ENCODE data around the gene BBS1. TPM values are rescaled to one million over a fixed set of nuclear protein-coding genes. Genes with fewer than 3 reads are reported as not detected.

Gene BBS1
- total and polyA plus RNA-seq, 2 donors (not counting 3 experiments of a cell fraction or from before 2014, with no cell fraction given) = 29.2 to 32.9 TPM

DNA sequence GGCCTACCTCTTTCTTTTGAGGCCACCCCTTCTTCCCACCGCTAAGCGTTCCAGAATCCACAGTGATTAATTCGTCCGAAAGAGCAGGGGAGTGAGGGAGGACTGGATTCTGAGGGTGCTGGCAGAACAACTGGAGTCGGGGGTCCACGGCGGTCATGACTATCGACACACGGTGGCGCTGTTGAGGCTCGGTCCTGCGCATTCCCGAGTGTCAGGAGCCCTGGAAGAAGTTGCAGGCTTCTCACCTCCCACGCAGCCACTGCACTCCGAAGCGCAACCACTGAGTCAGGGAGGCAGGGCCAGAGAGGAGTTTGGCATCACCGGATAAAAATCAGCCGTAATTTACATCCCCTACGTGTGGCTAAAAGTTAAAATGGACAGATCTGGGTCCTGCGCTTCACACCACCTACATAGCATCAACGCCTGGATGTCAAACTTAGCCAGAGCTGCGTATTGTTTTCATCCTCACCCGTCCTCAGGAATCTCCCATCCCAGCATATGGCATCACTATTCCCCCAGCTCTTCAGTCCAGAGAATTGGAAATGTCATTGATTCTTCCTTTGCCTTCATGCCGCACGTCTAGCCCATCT is 68.7 kb downstream of the BBS1 start:
- intact Hi-C loops (cut with micrococcal nuclease) = loop anchor here (1.0 to 2.0 kb wide), 3 partner anchors 99 to 304 kb away; no protein-coding TSS in a partner anchor
- Histone ChIP-seq H2AFZ (ENCODE audit: low read depth, low read length) (no peak overlapping the region), H3K4me1 (ENCODE audit: control insufficient read depth, extremely low read depth, insufficient read depth, low read length) (no peaks in the 10 kb centered on the region), H3K9me3 (replicated peaks; ENCODE audit: control insufficient read depth, insufficient read depth, low read length) (no peaks in the 10 kb centered on the region), H3K27ac (ENCODE audit: insufficient read depth, low read depth, low read length) (no peak overlapping the region), H3K4me2 (ENCODE audit: insufficient read depth, low read length) (no peak overlapping the region), H3K79me2 (ENCODE audit: control insufficient read depth, insufficient read depth, low read length) (no peaks in the 10 kb centered on the region), H3K4me3 (replicated peaks in 1 of 3; ENCODE audit: insufficient read depth in 1 of 3, low read depth in 1 of 3, low read length in 3 of 3) (no peak overlapping the region), H3K9ac (replicated peaks; ENCODE audit: extremely low read depth, insufficient read depth, low read length) (no peak overlapping the region), H3K36me3 (ENCODE audit: control insufficient read depth in 2 of 2, extremely low read depth in 1 of 2, insufficient read depth in 2 of 2, low read length in 2 of 2) (no peaks in the 10 kb centered on the region), H4K20me1 (replicated peaks; ENCODE audit: control insufficient read depth, extremely low read depth, insufficient read depth, low read length) (no peaks in the 10 kb centered on the region), H3K9me1 (replicated peaks; ENCODE audit: control insufficient read depth, extremely low read depth, insufficient read depth, low read length) (no peaks in the 10 kb centered on the region), H3K27me3 (ENCODE audit: control insufficient read depth in 2 of 2, insufficient read depth in 2 of 2, low read length in 2 of 2) (peaks cover 0 to 2% of the 10 kb centered on the region in 2 experiments)
- DNase-seq (ENCODE audit: low read depth, low spot score) = peak; percentile 69
- TF ChIP-seq CTCF (IDR thresholded peaks at IDR 0.05; ENCODE audit: extremely low read depth in 1 of 2, insufficient read depth in 1 of 2, low read depth in 1 of 2, low read length in 2 of 2) = peak; percentile 76 to 88
- no peak for TF ChIP-seq EZH2 (IDR thresholded peaks at IDR 0.05; ENCODE audit: borderline replicate concordance, low read depth, low read length, severe bottlenecking)
- no peak for TF ChIP-seq MAX (IDR thresholded peaks at IDR 0.05; ENCODE audit: insufficient read depth, insufficient read length)
- BruUV-seq (replicated peaks) = no TSS peak
- peak; percentile 77 for FAIRE-seq
- POLR2A ChIA-PET = interaction anchor here (1.2 kb wide), 1 partner anchor 99 kb away, joined by 5 read pairs; no protein-coding TSS in a partner anchor
- dilution Hi-C loops (cut with MboI; ENCODE audit: extremely low pct_ligation_motif_present, low sequenced_read_pairs) = no loop called here
- CTCF ChIA-PET = interaction anchor here (0.8 to 5.8 kb wide), 10 partner anchors 10 to 255 kb away, joined by 3 to 143 read pairs (median 6); partner anchors contain the start of genes CCDC87, CCS, CTSF and RBM4

- no peak overlapping the region for H3K27ac ChIP-seq (ENCODE audit: insufficient read depth, low read depth, low read length)
- H3K79me2 ChIP-seq (ENCODE audit: control insufficient read depth, insufficient read depth, low read length) = no peaks in the 10 kb centered on the region
- H3K9me3 ChIP-seq (replicated peaks; ENCODE audit: control insufficient read depth, insufficient read depth, low read length) = no peaks in the 10 kb centered on the region
- TF ChIP-seq GATA2 (IDR thresholded peaks at IDR 0.05; ENCODE audit: insufficient read depth, insufficient read length, low read depth, low read length) (no peak), JUN (IDR thresholded peaks at IDR 0.05; ENCODE audit: borderline replicate concordance, insufficient read depth, insufficient read length, low read depth) (no peak), POLR2A (IDR thresholded peaks at IDR 0.05; ENCODE audit: low read depth, low read length) (no peak), MAX (IDR thresholded peaks at IDR 0.05; ENCODE audit: insufficient read depth, insufficient read length) (no peak), EZH2 (IDR thresholded peaks at IDR 0.05; ENCODE audit: borderline replicate concordance, low read depth, low read length, severe bottlenecking) (no peak), POLR2AphosphoS5 (IDR thresholded peaks at IDR 0.05; ENCODE audit: insufficient read depth, low read depth, low read length) (no peak), CTCF (IDR thresholded peaks at IDR 0.05; ENCODE audit: extremely low read depth in 1 of 2, insufficient read depth in 1 of 2, low read depth in 1 of 2, low read length in 2 of 2) (no peak), MYC (IDR thresholded peaks at IDR 0.05; ENCODE audit: low read depth, low read length) (no peak), FOS (IDR thresholded peaks at IDR 0.05; ENCODE audit: borderline replicate concordance, insufficient read depth, low read length) (no peak)
- dilution Hi-C loops (cut with MboI; ENCODE audit: extremely low pct_ligation_motif_present, low sequenced_read_pairs) (no loop called here), intact Hi-C loops (cut with micrococcal nuclease) (no loop called here)
- FAIRE-seq (no peak), DNase-seq (ENCODE audit: low read depth, low spot score) (no peak)
- peaks cover 0 to 2% of the 10 kb centered on the region in 2 experiments for H3K27me3 ChIP-seq (ENCODE audit: control insufficient read depth in 2 of 2, insufficient read depth in 2 of 2, low read length in 2 of 2)
- H4K20me1 ChIP-seq (replicated peaks; ENCODE audit: control insufficient read depth, extremely low read depth, insufficient read depth, low read length) = no peaks in the 10 kb centered on the region
- H3K9ac ChIP-seq (replicated peaks; ENCODE audit: extremely low read depth, insufficient read depth, low read length) = no peak overlapping the region
- H3K36me3 ChIP-seq (ENCODE audit: control insufficient read depth in 2 of 2, extremely low read depth in 1 of 2, insufficient read depth in 2 of 2, low read length in 2 of 2) = no peaks in the 10 kb centered on the region
- H3K9me1 ChIP-seq (replicated peaks; ENCODE audit: control insufficient read depth, extremely low read depth, insufficient read depth, low read length) = no peaks in the 10 kb centered on the region
- no TSS peak for BruUV-seq (replicated peaks)
- no peak overlapping the region for H2AFZ ChIP-seq (ENCODE audit: low read depth, low read length)
- no peaks in the 10 kb centered on the region for H3K4me1 ChIP-seq (ENCODE audit: control insufficient read depth, extremely low read depth, insufficient read depth, low read length)
- CTCF ChIA-PET = interaction anchor here (0.6 to 5.8 kb wide), 5 partner anchors 12 to 102 kb away, joined by 3 to 143 read pairs (median 6); partner anchors contain the start of genes CCDC87, CCS, RBM4 and RBM4B
- H3K4me3 ChIP-seq (replicated peaks in 1 of 3; ENCODE audit: insufficient read depth in 1 of 3, low read depth in 1 of 3, low read length in 3 of 3) = no peak overlapping the region
- no peak overlapping the region for H3K4me2 ChIP-seq (ENCODE audit: insufficient read depth, low read length)
- POLR2A ChIA-PET = interaction anchor here (0.6 to 1.3 kb wide), 2 partner anchors 30 to 97 kb away, joined by 4 to 6 read pairs; partner anchors contain the start of gene RBM4B
Observed at GRCh38 chr11:66580803-66581202, 70.4 kb downstream of the BBS1 start.

All from endothelial cell of umbilical vein (primary cell).